ENCODE data around the gene CABLES2.

GRCh38 chr20:62359491-62360121 lies 47.5 kb downstream of the CABLES2 start:
- TF ChIP-seq, protein P1, sequence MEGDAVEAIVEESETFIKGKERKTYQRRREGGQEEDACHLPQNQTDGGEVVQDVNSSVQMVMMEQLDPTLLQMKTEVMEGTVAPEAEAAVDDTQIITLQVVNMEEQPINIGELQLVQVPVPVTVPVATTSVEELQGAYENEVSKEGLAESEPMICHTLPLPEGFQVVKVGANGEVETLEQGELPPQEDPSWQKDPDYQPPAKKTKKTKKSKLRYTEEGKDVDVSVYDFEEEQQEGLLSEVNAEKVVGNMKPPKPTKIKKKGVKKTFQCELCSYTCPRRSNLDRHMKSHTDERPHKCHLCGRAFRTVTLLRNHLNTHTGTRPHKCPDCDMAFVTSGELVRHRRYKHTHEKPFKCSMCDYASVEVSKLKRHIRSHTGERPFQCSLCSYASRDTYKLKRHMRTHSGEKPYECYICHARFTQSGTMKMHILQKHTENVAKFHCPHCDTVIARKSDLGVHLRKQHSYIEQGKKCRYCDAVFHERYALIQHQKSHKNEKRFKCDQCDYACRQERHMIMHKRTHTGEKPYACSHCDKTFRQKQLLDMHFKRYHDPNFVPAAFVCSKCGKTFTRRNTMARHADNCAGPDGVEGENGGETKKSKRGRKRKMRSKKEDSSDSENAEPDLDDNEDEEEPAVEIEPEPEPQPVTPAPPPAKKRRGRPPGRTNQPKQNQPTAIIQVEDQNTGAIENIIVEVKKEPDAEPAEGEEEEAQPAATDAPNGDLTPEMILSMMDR (conservative IDR thresholded peaks at IDR 0.05 in 1 of 2, IDR thresholded peaks at IDR 0.05 in 1 of 2; ENCODE audit: extremely low read depth in 1 of 2, insufficient read depth in 1 of 2, low read depth in 1 of 2, low read length in 2 of 2), result no peak
- no peak for TF ChIP-seq EZH2 (IDR thresholded peaks at IDR 0.05; ENCODE audit: borderline replicate concordance, low read length)
